ENCODE measurements around the gene GOLGA6A. TPM values are rescaled to one million over a fixed set of nuclear protein-coding genes. Genes with fewer than 3 reads are reported as not detected.
A peak's percentile ranks its signal among the peaks of the same experiment; 100 is the strongest.
"Not testable (repeated sequence)": the region's sequence is repeated elsewhere in the genome, so short reads cannot be mapped to it uniquely, and the experiment has no call there.

GOLGA6A gene
- total RNA-seq, 1 donor from 2014 or later: 0.12 TPM

DNA sequence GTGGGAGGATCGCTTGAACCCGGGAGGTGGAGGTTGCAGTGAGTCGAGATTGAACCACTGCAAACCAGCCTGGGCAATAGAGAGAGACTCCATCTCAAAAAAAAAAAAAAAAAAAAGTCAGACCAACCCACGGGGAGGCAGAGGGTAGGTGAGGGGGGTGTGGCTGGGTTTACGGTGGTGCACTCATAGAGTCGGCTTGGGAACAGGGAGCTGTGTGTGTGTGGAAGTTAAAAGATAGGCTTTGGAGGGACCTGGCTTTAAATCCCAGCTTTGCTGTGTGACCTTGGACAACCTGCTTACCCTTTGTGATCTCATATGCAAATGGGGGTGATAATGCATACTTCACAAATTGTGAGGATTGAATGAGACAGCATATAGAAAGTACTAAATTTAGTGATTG lies 38.1 kb upstream of the GOLGA6A start:
- Mint-ChIP-seq H3K4me3 (ENCODE audit: unreplicated experiment) (no peak overlapping the region), H3K36me3 (ENCODE audit: low read depth) (no peaks in the 10 kb centered on the region), H3K27me3 (ENCODE audit: low read depth) (peaks cover 23% of the 10 kb centered on the region), H3K9me3 (ENCODE audit: low read depth) (no peaks in the 10 kb centered on the region), H3K27ac (ENCODE audit: unreplicated experiment) (no peak overlapping the region), H3K4me1 (ENCODE audit: low read depth) (no peaks in the 10 kb centered on the region)
- TF ChIP-seq, protein P1, sequence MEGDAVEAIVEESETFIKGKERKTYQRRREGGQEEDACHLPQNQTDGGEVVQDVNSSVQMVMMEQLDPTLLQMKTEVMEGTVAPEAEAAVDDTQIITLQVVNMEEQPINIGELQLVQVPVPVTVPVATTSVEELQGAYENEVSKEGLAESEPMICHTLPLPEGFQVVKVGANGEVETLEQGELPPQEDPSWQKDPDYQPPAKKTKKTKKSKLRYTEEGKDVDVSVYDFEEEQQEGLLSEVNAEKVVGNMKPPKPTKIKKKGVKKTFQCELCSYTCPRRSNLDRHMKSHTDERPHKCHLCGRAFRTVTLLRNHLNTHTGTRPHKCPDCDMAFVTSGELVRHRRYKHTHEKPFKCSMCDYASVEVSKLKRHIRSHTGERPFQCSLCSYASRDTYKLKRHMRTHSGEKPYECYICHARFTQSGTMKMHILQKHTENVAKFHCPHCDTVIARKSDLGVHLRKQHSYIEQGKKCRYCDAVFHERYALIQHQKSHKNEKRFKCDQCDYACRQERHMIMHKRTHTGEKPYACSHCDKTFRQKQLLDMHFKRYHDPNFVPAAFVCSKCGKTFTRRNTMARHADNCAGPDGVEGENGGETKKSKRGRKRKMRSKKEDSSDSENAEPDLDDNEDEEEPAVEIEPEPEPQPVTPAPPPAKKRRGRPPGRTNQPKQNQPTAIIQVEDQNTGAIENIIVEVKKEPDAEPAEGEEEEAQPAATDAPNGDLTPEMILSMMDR (IDR thresholded peaks at IDR 0.05): no peak
- DNase-seq (ENCODE audit: low spot score): no peak

DNA sequence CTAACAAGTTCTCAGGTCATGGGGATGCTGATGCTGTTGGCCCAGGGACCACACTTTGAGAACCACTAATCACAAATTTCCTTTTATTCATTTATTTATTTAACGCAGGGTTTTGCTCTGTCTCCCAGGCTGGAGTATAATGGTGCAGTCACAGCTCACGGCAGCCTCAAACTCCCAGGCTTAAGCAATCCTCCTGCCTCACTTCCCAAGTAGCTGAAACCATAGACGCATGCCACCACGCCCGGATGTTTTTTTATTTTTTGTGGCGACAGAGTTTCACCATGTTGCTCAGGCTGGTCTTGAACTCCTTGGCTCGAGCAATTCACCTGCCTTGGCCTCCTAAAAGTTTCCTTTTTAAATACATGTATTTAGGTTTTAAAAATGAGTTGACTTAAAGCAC lies 27.4 kb upstream of the GOLGA6A start:
- TF ChIP-seq, protein P1 (IDR thresholded peaks at IDR 0.05): no peak
- DNase-seq (ENCODE audit: low spot score): no peak
- H3K36me3 Mint-ChIP-seq (ENCODE audit: low read depth): no peaks in the 10 kb centered on the region
- peaks cover 4% of the 10 kb centered on the region for H3K27me3 Mint-ChIP-seq (ENCODE audit: low read depth)
- no peak overlapping the region for H3K27ac Mint-ChIP-seq (ENCODE audit: unreplicated experiment)
- H3K4me1 Mint-ChIP-seq (ENCODE audit: low read depth): no peaks in the 10 kb centered on the region
- H3K9me3 Mint-ChIP-seq (ENCODE audit: low read depth): no peaks in the 10 kb centered on the region
- no peak overlapping the region for H3K4me3 Mint-ChIP-seq (ENCODE audit: unreplicated experiment)

DNA sequence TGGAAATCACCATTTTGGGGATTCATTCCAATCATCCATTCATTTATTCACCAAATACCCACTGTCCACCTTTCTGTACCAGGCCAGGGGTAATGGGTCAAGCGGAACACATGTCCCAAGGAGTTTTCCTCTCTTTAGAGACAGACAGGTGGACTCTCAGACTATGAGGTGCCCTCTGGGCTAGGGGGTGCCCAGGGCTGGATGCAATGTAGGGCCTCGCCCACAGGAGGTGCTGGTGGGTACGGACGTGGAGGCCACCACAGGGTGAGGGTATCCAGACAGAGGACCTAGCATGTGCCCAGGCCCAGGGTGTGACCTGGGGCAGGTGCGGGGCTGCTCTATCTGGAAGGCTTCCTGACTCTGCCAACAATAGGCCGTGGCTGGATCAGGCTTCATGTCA lies 26.3 kb upstream of the GOLGA6A start:
- DNase-seq (ENCODE audit: low spot score); H3K4me1 Mint-ChIP-seq (ENCODE audit: low read depth); H3K36me3 Mint-ChIP-seq (ENCODE audit: low read depth); H3K27ac Mint-ChIP-seq (ENCODE audit: unreplicated experiment); H3K4me3 Mint-ChIP-seq (ENCODE audit: unreplicated experiment); H3K27me3 Mint-ChIP-seq (ENCODE audit: low read depth); H3K9me3 Mint-ChIP-seq (ENCODE audit: low read depth): not testable (repeated sequence)
- TF ChIP-seq, protein P1 (IDR thresholded peaks at IDR 0.05): peak; percentile 35

DNA sequence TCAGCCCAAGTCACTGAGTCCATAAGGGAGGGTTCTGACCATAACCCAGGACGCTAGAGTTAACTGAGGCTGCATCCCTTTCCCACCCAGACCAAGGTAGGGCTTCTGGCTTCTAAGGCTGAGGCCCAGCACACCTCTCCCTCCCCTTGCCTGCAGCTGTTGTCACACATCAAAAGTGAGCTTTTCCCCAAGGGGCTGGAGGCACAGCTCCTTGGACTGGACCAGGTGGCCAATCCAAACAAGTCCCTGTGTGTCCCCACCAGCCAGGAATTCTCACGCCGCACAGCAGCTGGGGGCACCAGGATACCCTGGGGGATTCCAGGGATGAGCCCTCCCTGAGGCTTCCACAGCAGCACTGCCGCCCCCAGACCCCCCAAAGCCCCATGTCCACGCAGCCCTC lies 25.8 kb upstream of the GOLGA6A start:
- H3K9me3 Mint-ChIP-seq (ENCODE audit: low read depth): no peaks in the 10 kb centered on the region
- H3K36me3 Mint-ChIP-seq (ENCODE audit: low read depth): no peaks in the 10 kb centered on the region
- H3K27ac Mint-ChIP-seq (ENCODE audit: unreplicated experiment): no peak overlapping the region
- no peaks in the 10 kb centered on the region for H3K4me1 Mint-ChIP-seq (ENCODE audit: low read depth)
- no peak for DNase-seq (ENCODE audit: low spot score)
- no peak overlapping the region for H3K4me3 Mint-ChIP-seq (ENCODE audit: unreplicated experiment)
- TF ChIP-seq, protein P1 (IDR thresholded peaks at IDR 0.05): no peak
- peaks cover 3% of the 10 kb centered on the region for H3K27me3 Mint-ChIP-seq (ENCODE audit: low read depth)

DNA sequence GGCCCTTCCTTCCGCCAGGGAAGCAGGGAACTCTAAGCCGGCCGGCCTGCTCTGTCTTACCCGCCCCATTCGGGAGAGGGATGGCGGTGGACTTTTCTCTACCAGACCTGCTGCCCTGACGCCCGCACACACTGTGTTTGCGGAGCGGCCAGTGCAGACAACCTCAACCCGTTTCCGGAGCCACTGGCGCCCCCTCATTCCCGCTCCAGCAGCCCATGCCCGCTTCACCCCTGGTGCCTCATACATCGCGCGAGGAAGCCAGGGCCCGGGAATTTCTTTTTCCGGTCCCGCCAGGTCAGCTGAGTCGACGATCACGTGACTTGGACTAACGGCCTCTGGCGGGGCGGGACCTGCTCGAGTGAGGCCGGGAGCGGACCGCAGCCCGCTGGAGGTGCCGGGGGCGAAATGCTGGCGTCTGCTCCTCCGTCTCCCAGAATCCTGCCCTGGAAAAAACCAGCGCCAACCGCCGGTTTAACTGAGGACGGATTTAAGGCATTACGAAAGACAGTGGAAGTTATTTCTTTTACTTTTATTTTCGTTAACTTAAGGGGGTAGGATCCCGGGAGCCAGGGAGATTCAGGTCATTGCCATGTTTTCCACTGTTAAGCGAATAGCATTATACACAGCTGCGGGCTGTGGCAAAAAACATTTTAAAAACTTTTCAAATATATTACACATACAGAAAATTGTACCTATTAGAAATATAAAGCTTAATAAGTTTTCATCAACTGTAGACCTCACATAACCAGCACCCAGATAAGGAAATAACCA lies 17.8 kb upstream of the GOLGA6A start:
- not testable (repeated sequence) for H3K27me3 Mint-ChIP-seq (ENCODE audit: low read depth); H3K9me3 Mint-ChIP-seq (ENCODE audit: low read depth); H3K4me1 Mint-ChIP-seq (ENCODE audit: low read depth); H3K36me3 Mint-ChIP-seq (ENCODE audit: low read depth)
- Mint-ChIP-seq H3K27ac (ENCODE audit: unreplicated experiment) (peak overlapping the region; percentile 96), H3K4me3 (ENCODE audit: unreplicated experiment) (peak overlapping the region; percentile 84)
- peak; percentile 97 for DNase-seq (ENCODE audit: low spot score)

DNA sequence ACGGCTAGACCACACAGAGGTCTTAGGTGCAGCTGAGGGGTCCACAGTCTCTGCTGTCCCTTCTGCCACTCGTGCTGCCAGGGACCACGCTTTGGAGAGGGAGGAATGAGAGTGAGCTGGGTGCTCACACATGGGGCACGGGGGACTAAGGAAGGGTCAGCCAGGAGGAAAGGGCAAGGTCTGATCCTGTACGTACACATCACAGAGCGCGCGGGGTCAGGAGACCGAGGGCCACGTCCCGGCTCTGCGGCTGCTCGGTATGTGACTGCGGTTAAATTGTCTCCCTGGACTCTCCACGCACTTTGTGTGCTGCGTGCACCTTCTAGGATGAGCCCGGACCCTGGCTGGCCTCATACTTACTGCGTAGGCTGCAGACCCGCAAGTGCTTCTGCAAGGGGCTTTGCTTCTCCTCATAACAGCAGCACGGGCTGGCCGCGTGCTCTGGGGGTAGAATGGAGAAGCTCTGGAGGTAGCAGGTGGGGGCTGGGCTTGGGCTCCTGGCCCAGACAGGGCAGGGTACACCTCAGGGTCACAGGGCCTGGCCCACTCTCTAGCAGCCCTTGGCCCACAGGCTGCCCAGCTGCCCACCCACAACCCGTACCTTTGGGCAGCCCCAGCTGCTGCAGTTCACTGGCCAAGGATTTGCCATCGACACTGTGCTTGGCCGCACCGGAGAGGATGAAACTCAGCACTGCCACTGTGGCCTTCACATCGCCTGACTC lies 14.6 kb upstream of the GOLGA6A start:
- DNase-seq (ENCODE audit: low spot score); H3K4me1 Mint-ChIP-seq (ENCODE audit: low read depth); H3K9me3 Mint-ChIP-seq (ENCODE audit: low read depth); H3K4me3 Mint-ChIP-seq (ENCODE audit: unreplicated experiment); H3K27me3 Mint-ChIP-seq (ENCODE audit: low read depth); H3K36me3 Mint-ChIP-seq (ENCODE audit: low read depth); H3K27ac Mint-ChIP-seq (ENCODE audit: unreplicated experiment): not testable (repeated sequence)

DNA sequence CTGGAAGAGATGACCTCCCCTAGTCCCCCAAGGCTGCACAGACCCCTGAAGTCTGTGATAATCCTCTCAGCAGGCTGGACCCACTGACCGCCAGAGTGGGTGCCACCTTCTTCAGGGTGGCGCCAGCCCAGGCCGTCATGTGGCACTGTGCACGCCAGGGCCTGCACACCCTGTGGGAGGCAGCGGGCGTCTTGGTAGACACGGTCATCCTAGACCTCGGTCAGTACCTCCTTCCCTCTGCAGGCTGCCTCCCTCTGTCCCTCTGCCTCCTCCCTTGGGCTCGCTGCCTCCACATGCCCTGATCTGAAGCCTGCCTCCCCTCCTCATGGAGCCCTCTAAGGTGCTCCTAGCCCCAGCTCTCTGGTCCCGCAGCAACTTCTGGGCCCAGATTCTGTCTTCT lies 13.3 kb upstream of the GOLGA6A start:
- not testable (repeated sequence) for H3K27ac Mint-ChIP-seq (ENCODE audit: unreplicated experiment); DNase-seq (ENCODE audit: low spot score); H3K27me3 Mint-ChIP-seq (ENCODE audit: low read depth); H3K9me3 Mint-ChIP-seq (ENCODE audit: low read depth); H3K4me3 Mint-ChIP-seq (ENCODE audit: unreplicated experiment); H3K4me1 Mint-ChIP-seq (ENCODE audit: low read depth); H3K36me3 Mint-ChIP-seq (ENCODE audit: low read depth)

DNA sequence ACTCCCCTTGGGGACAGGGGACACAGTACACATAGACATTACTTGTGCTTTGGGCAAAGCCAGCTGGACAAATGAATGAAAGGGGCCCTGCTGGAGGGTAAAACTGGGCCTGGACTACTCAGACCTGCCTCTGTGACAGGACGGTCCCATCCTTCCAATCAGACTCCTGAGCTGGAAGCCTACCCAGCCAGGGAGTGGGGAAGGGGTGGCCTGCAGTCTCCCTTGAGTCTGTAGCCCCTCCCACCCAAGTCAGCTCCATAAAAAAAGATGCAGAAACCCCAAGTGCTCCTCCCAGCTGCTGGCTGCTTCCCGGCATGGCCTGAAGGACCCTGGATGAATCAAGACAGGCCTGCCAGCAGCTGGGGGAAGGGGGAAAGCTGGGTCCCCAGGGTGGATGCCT lies 12.2 kb upstream of the GOLGA6A start:
- H3K9me3 Mint-ChIP-seq (ENCODE audit: low read depth); H3K27ac Mint-ChIP-seq (ENCODE audit: unreplicated experiment): not testable (repeated sequence)

DNA sequence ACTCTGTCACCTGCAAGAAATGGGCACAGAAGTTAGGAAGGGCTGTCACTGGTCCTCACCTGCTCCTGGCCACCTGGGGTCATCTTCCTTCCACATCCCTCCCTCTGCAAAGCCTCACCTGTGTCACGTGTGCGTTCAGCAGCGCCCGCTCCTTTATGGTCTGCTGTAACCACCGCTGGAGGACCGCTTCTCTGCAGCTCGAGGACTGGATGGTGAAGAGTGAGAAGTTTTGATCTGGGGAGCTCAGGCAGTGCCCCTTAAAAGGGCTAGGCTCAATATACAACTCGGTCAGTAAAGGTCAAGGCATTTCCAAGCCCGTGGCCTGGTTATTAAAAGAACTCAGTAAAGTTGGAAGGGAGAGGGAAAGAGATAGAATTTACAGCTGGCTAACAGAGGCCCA lies 6.6 kb downstream of the GOLGA6A start:
- H3K27me3 Mint-ChIP-seq (ENCODE audit: low read depth); H3K36me3 Mint-ChIP-seq (ENCODE audit: low read depth); DNase-seq (ENCODE audit: low spot score); H3K4me1 Mint-ChIP-seq (ENCODE audit: low read depth); H3K9me3 Mint-ChIP-seq (ENCODE audit: low read depth); H3K4me3 Mint-ChIP-seq (ENCODE audit: unreplicated experiment); H3K27ac Mint-ChIP-seq (ENCODE audit: unreplicated experiment): not testable (repeated sequence)

More for the DNA sequence above, 12.2 kb upstream of the GOLGA6A start:
- not testable (repeated sequence) for DNase-seq (ENCODE audit: low spot score); H3K36me3 Mint-ChIP-seq (ENCODE audit: low read depth); H3K27me3 Mint-ChIP-seq (ENCODE audit: low read depth); H3K4me3 Mint-ChIP-seq (ENCODE audit: unreplicated experiment); H3K4me1 Mint-ChIP-seq (ENCODE audit: low read depth)
